Endothelial cell (in vitro differentiated cells): ENCODE measurements around the gene SRCAP. TPM values are rescaled to one million over a fixed set of nuclear protein-coding genes. Genes with fewer than 3 reads are reported as not detected.
A peak's percentile ranks its signal among the peaks of the same experiment; 100 is the strongest.

Source experiments
- DNase-seq: peaks from one replicate; pipeline ENCODE4 v3.0.0; 2021; ENCODE audit warnings: low spot score
- H3K27ac Mint-ChIP-seq: one replicate; pipeline ENCODE4 v1.8.0; 2021; ENCODE audit warnings: mixed read lengths, inconsistent platforms; ENCODE audit not compliant: unreplicated experiment
- H3K27me3 Mint-ChIP-seq: one replicate; pipeline ENCODE4 v1.8.0; 2021; ENCODE audit warnings: mild to moderate bottlenecking, moderate library complexity, mixed read lengths, inconsistent platforms; ENCODE audit not compliant: unreplicated experiment
- H3K36me3 Mint-ChIP-seq: one replicate; pipeline ENCODE4 v1.8.0; 2021; ENCODE audit warnings: mild to moderate bottlenecking, low read depth, mixed read lengths, inconsistent platforms; ENCODE audit not compliant: unreplicated experiment
- H3K4me1 Mint-ChIP-seq: one replicate; pipeline ENCODE4 v1.8.0; 2021; ENCODE audit warnings: mild to moderate bottlenecking, mixed read lengths, inconsistent platforms; ENCODE audit not compliant: unreplicated experiment
- H3K4me3 Mint-ChIP-seq: one replicate; pipeline ENCODE4 v1.8.0; 2021; ENCODE audit warnings: mild to moderate bottlenecking, mixed read lengths, inconsistent platforms; ENCODE audit not compliant: unreplicated experiment
- H3K9me3 Mint-ChIP-seq: one replicate; pipeline ENCODE4 v1.8.0; 2021; ENCODE audit warnings: mixed read lengths, inconsistent platforms; ENCODE audit not compliant: unreplicated experiment
- CTCF ChIP-seq: fragments of 200-600 bp; sonication (generic); IDR thresholded peaks from one replicate; pipeline ENCODE4 v1.5.0; 2021; ENCODE audit warnings: antibody characterized with exemption; ENCODE audit not compliant: unreplicated experiment
- total RNA-seq: library from RNA; stranded (reverse); fragmentation: NEBNext Ultra II Directional; extraction: Animal tissue kit (Norgen Biotek cat#: 25700); gene quantifications from one replicate; pipeline ENCODE4 v1.2.1, GENCODE V29; 2021; ENCODE audit not compliant: unreplicated experiment

Gene SRCAP
- total RNA-seq, 1 donor from 2014 or later, result 62.2 TPM

- peaks cover 68% of the 10 kb centered on the region for H3K36me3 Mint-ChIP-seq
- peaks cover 5% of the 10 kb centered on the region for H3K4me1 Mint-ChIP-seq
- TF ChIP-seq CTCF, result no peak
- peaks cover 4% of the 10 kb centered on the region for H3K27me3 Mint-ChIP-seq
- DNase-seq, result no peak
- no peak overlapping the region for H3K27ac Mint-ChIP-seq
- no peaks in the 10 kb centered on the region for H3K9me3 Mint-ChIP-seq
- peak overlapping the region; percentile 54 for H3K4me3 Mint-ChIP-seq
These were observed 70.6 kb downstream of the SRCAP start for GRCh38 chr16:30769379-30770089.

GRCh38 chr16:30771726-30772125 lies 72.8 kb downstream of the SRCAP start:
- peak overlapping the region; percentile 73 for H3K4me3 Mint-ChIP-seq
- no peak for TF ChIP-seq CTCF
- H3K9me3 Mint-ChIP-seq, result no peaks in the 10 kb centered on the region
- H3K4me1 Mint-ChIP-seq, result peaks cover 7% of the 10 kb centered on the region
- H3K27ac Mint-ChIP-seq, result no peak overlapping the region
- no peak for DNase-seq
- peaks cover 47% of the 10 kb centered on the region for H3K36me3 Mint-ChIP-seq
- H3K27me3 Mint-ChIP-seq, result peaks cover 3% of the 10 kb centered on the region

- TF ChIP-seq CTCF, result no peak
- Mint-ChIP-seq H3K4me3 (no peak overlapping the region), H3K27ac (no peak overlapping the region), H3K36me3 (peaks cover 39% of the 10 kb centered on the region), H3K9me3 (no peaks in the 10 kb centered on the region), H3K27me3 (peaks cover 13% of the 10 kb centered on the region), H3K4me1 (peaks cover 14% of the 10 kb centered on the region)
- DNase-seq, result no peak
These were observed 74.9 kb downstream of the SRCAP start for GRCh38 chr16:30773826-30774225.

GRCh38 chr16:30774367-30775130 lies 75.6 kb downstream of the SRCAP start:
- no peak for TF ChIP-seq CTCF
- H3K27ac Mint-ChIP-seq, result peak overlapping the region; percentile 36
- peak overlapping the region; percentile 92 for H3K4me3 Mint-ChIP-seq
- H3K4me1 Mint-ChIP-seq, result peaks cover 14% of the 10 kb centered on the region
- H3K27me3 Mint-ChIP-seq, result peaks cover 15% of the 10 kb centered on the region
- no peak for DNase-seq
- no peaks in the 10 kb centered on the region for H3K9me3 Mint-ChIP-seq
- peaks cover 34% of the 10 kb centered on the region for H3K36me3 Mint-ChIP-seq

- no peaks in the 10 kb centered on the region for H3K9me3 Mint-ChIP-seq
- DNase-seq, result no peak
- H3K4me1 Mint-ChIP-seq, result peaks cover 14% of the 10 kb centered on the region
- peaks cover 15% of the 10 kb centered on the region for H3K27me3 Mint-ChIP-seq
- H3K27ac Mint-ChIP-seq, result peak overlapping the region; percentile 36
- no peak for TF ChIP-seq CTCF
- H3K36me3 Mint-ChIP-seq, result peaks cover 33% of the 10 kb centered on the region
- peak overlapping the region; percentile 92 for H3K4me3 Mint-ChIP-seq
These were observed 76.1 kb downstream of the SRCAP start for GRCh38 chr16:30775131-30775391.
